GM12801 (cell line): ENCODE data around the gene TGFBR1.

Experiments
- TF ChIP-seq, protein P1 (sequence below): IDR thresholded peaks from one replicate; pipeline ENCODE4 v1.5.1; 2011; ENCODE audit warnings: control low read depth; ENCODE audit not compliant: insufficient read length; ENCODE audit errors: extremely low read depth

TGFBR1 gene

DNA sequence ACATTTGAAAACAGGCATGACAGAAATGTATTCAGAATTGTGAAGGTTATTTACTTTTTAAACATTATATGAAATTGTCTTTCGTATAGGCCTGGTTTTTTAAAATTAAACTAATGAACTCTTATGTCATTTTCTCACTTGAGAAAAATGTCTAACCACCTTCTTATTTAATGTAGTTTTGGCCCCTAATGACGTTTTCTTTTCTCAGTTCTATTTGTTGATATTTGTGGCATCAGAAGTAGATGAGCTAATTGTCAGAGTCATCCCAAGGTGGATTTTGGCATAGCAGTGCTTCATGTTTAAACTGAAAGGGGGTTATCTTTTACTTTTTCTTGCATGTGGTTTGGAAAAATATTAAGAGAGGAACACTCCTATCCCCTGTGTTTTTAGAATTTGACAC lies 28.2 kb downstream of the TGFBR1 start:
- TF ChIP-seq, protein P1, sequence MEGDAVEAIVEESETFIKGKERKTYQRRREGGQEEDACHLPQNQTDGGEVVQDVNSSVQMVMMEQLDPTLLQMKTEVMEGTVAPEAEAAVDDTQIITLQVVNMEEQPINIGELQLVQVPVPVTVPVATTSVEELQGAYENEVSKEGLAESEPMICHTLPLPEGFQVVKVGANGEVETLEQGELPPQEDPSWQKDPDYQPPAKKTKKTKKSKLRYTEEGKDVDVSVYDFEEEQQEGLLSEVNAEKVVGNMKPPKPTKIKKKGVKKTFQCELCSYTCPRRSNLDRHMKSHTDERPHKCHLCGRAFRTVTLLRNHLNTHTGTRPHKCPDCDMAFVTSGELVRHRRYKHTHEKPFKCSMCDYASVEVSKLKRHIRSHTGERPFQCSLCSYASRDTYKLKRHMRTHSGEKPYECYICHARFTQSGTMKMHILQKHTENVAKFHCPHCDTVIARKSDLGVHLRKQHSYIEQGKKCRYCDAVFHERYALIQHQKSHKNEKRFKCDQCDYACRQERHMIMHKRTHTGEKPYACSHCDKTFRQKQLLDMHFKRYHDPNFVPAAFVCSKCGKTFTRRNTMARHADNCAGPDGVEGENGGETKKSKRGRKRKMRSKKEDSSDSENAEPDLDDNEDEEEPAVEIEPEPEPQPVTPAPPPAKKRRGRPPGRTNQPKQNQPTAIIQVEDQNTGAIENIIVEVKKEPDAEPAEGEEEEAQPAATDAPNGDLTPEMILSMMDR, result no peak

DNA sequence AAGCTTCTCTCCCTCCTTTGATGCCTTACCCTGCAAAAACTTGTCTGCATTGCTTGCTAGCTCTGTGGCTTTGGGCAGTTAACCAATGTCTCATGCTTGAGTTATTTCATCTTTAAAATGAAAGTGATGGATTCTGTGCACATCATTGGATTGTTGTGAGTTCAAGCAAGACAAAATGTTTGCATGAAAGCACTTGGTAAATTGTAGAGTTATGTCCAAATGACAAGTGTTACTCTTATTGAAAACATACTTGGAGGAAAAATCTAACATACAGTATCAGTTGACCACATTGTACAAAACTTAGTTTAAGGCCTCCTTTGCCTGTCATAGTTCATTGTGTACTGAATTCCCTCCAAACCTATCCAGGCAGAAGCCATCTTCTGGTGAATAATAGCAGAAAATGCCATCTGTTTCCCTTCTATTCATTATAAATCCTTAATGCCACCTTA lies 30.0 kb downstream of the TGFBR1 start:
- TF ChIP-seq, protein P1, result no peak

DNA sequence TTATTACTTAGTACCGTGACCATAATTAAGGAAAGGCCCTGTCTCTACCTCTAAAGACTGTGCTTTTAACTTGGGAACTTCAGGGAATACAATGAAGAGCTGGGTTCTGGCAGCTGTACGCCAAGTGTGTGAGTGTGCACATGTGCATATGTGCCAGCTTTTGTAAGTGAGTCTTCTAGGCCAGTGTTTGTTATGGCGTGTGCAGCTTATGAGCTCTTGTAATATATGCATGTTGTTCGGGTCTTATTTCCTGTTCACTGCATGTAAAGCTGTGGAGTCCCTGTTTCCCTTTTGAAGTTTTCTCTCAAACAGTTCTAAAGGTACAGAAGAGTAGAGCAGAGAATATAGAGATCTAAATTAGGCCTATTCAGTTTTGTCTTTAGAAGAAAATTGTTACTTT lies 30.5 kb downstream of the TGFBR1 start:
- TF ChIP-seq, protein P1, result no peak

DNA sequence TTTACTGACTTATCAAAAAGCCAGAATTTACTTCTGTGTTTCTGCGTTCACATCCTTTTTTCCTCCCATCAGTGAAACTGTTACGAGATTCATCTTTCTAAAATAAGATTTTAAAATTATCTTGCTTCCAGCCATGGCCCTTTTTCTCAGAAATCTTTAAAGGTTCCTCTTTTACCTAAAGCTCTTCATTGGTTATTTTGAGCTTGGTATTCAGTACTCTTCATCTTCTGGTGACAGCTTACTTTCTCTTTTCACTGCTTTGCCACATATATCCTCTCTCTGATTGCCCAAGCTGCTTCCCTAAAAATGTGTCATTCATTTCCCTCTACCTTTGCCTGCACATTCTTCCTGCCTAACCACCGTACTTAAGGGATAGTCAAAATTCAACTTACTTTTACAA lies 32.3 kb downstream of the TGFBR1 start:
- TF ChIP-seq, protein P1, result no peak

DNA sequence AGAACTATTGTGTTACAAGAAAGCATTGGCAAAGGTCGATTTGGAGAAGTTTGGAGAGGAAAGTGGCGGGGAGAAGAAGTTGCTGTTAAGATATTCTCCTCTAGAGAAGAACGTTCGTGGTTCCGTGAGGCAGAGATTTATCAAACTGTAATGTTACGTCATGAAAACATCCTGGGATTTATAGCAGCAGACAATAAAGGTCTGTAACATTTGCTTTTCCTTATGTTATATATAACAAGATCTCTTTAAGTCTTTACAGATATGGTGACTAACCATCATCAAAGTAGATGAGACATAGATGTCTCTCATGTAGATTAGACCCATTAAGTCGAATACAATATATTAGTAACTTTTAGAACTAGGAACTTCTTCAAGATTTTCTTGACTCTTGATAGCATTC lies 33.0 kb downstream of the TGFBR1 start:
- TF ChIP-seq, protein P1, result no peak

DNA sequence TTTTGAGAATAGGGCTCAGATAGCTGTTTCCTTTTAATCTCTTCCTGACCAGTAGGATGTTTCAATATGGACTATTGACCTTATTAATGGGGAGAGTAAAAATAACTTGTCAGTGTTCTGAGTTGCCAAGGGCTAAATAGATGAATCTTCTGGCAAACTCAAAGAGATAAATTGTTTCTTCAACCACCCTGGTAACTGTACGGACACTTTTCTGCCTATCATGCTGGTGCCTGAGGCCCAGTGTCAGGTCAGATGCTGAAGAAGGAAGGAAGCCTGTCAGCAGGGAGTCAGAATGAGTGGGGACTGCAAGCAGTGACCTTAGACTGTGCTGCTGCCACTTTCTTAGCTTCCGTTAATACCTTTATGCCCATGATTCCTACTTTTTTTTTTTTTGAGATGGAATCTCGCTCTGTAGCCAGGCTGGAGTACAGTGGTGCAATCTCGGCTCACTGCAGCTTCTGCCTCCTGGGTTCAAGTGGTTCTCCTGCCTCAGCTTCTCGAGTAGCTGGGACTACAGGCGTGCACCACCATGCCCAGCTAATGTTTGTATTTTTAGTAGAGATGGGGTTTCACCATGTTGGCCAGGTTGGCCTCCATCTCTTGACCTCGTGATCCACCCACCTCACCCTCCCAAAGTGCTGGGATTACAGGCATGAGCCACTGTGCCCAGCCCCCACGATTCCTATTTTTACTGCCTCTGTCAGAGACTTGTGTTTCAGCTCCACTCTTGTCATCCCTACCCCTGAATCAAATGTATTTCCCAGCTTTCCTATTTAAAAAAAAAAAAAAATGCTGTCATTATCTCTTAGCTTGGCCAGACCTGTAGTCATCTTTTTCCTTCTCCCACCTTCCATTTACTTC lies 33.7 kb downstream of the TGFBR1 start:
- TF ChIP-seq, protein P1, result no peak

DNA sequence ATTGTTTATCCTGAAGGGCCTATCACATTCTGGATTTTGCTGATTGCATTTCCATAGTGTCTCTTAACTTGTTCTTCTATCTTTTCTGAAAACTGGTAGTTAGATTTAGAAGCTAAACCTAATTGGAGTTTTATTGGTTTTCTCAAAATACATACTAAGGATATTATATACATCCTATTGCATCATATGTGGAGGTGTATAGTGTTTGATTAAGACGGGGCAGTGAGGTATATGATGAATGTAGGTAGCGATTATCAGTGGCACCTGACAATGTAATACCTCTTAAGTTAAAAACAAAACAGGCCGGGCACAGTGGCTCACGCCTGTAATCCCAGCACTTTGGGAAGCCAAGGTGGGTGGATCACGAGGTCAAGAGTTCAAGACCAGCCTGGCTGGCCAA lies 35.0 kb downstream of the TGFBR1 start:
- TF ChIP-seq, protein P1, result no peak
